Measurements from ENCODE around the gene WFDC10B.

Gene WFDC10B

DNA sequence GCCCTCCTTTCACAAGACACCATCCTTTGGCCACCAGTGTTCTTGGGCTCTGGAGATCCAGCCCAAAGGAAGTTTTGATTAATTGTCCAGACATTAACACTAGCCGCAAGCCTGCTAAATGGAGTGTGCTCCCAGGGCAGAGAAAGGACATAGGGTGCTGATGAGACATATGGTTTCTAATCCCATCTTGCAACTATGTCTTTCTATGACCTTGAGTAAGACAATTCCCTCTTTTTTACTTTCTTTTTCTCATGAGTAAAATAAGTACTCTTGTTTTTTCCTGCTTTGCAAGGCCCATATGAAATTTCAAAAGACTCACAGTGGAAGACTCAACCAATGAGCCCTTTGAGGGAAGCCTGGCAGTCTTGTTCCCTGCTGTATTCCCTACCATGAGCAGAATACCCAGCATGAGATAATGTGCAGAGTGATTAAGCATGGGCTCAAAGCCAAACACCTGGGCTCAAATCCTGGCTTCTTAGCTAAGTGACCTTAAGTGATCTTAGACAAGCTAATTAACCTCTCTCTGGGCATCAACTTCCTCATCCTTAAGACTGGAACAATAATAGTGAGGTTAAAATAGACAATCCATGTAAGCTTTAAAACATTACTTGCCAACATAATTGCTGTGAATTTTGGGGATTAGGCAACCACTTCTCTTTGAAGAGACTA, at the start of gene WFDC10B:
TSS of gene WFDC10B (minus strand) at position 51 of the 669 bp plus-strand sequence. CDS start 19,027 bp downstream, outside the sequence.
- DNase-seq (ENCODE audit: low read depth, low spot score) = no peak
- Histone ChIP-seq H3K9ac (ENCODE audit: insufficient read length) (no peak within 1 kb of the TSS), H3K36me3 (ENCODE audit: insufficient read depth, low read length) (no peaks in the 10 kb centered on the region), H3K9me3 (ENCODE audit: low read depth, low read length) (no peaks in the 10 kb centered on the region), H3K27ac (no peak within 1 kb of the TSS), H3K4me3 (no peak within 1 kb of the TSS)
- no peak for TF ChIP-seq POLR2AphosphoS5 (IDR thresholded peaks at IDR 0.05; ENCODE audit: borderline replicate concordance, low read depth, low read length)
- no peak for TF ChIP-seq FOXP2 (optimal IDR thresholded peaks at IDR 0.05; ENCODE audit: control extremely low read depth, extremely low read length, insufficient read depth)
- TF ChIP-seq EZH2 (IDR thresholded peaks at IDR 0.05) = no peak

GRCh38 chr20:45752746-45753145, 47.9 kb upstream of the WFDC10B start:
- DNase-seq (ENCODE audit: low read depth, low spot score) = no peak

GRCh38 chr20:45751721-45752120, 46.9 kb upstream of the WFDC10B start:
- H3K4me3 ChIP-seq = no peak overlapping the region
- H3K9ac ChIP-seq (ENCODE audit: insufficient read length) = no peak overlapping the region
- no peak for TF ChIP-seq EZH2 (IDR thresholded peaks at IDR 0.05)
- no peak for TF ChIP-seq POLR2AphosphoS5 (IDR thresholded peaks at IDR 0.05; ENCODE audit: borderline replicate concordance, low read depth, low read length)
- TF ChIP-seq FOXP2 (optimal IDR thresholded peaks at IDR 0.05; ENCODE audit: control extremely low read depth, extremely low read length, insufficient read depth) = no peak
- DNase-seq (ENCODE audit: low read depth, low spot score) = no peak
- no peaks in the 10 kb centered on the region for H3K36me3 ChIP-seq (ENCODE audit: insufficient read depth, low read length)
- H3K9me3 ChIP-seq (ENCODE audit: low read depth, low read length) = no peaks in the 10 kb centered on the region
- H3K27ac ChIP-seq = no peak overlapping the region

More at GRCh38 chr20:45752746-45753145, 47.9 kb upstream of the WFDC10B start:
- no peak overlapping the region for H3K9ac ChIP-seq (ENCODE audit: insufficient read length)
- H3K9me3 ChIP-seq (ENCODE audit: low read depth, low read length) = no peaks in the 10 kb centered on the region
- no peak overlapping the region for H3K4me3 ChIP-seq
- H3K36me3 ChIP-seq (ENCODE audit: insufficient read depth, low read length) = no peaks in the 10 kb centered on the region
- TF ChIP-seq POLR2AphosphoS5 (IDR thresholded peaks at IDR 0.05; ENCODE audit: borderline replicate concordance, low read depth, low read length) (no peak), EZH2 (IDR thresholded peaks at IDR 0.05) (no peak), FOXP2 (optimal IDR thresholded peaks at IDR 0.05; ENCODE audit: control extremely low read depth, extremely low read length, insufficient read depth) (no peak)
- H3K27ac ChIP-seq = no peak overlapping the region

- TF ChIP-seq POLR2AphosphoS5 (IDR thresholded peaks at IDR 0.05; ENCODE audit: borderline replicate concordance, low read depth, low read length) = no peak
- TF ChIP-seq FOXP2 (optimal IDR thresholded peaks at IDR 0.05; ENCODE audit: control extremely low read depth, extremely low read length, insufficient read depth) = no peak
- TF ChIP-seq EZH2 (IDR thresholded peaks at IDR 0.05) = no peak
- no peak for DNase-seq (ENCODE audit: low read depth, low spot score)
- Histone ChIP-seq H3K36me3 (ENCODE audit: insufficient read depth, low read length) (no peaks in the 10 kb centered on the region), H3K27ac (no peak overlapping the region), H3K4me3 (no peak overlapping the region), H3K9me3 (ENCODE audit: low read depth, low read length) (no peaks in the 10 kb centered on the region), H3K9ac (ENCODE audit: insufficient read length) (no peak overlapping the region)
Measured at GRCh38 chr20:45745015-45745414, 40.2 kb upstream of the WFDC10B start.

DNA sequence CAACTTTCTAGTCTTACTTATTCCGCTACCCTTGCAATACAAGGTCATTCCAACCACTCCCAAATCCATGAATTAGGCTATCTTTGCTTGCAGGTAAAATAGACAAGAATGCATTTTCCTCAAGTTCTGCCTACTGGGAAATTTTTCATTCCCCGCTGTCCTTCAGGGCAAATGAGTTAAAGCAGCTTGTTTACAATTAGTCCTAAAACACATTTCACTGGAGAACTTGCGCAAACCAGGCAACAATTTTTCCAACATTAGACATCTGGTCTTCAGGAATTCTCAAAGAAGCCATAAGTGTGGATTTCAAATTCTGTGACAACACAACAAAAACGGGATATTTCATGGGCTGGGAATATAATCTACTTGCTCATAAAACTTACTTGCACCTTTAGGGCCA, 37.8 kb upstream of the WFDC10B start:
- Histone ChIP-seq H3K9me3 (ENCODE audit: low read depth, low read length) (no peaks in the 10 kb centered on the region), H3K36me3 (ENCODE audit: insufficient read depth, low read length) (no peaks in the 10 kb centered on the region), H3K27ac (no peak overlapping the region), H3K9ac (ENCODE audit: insufficient read length) (no peak overlapping the region), H3K4me3 (no peak overlapping the region)
- no peak for TF ChIP-seq EZH2 (IDR thresholded peaks at IDR 0.05)
- TF ChIP-seq POLR2AphosphoS5 (IDR thresholded peaks at IDR 0.05; ENCODE audit: borderline replicate concordance, low read depth, low read length) = no peak
- TF ChIP-seq FOXP2 (optimal IDR thresholded peaks at IDR 0.05; ENCODE audit: control extremely low read depth, extremely low read length, insufficient read depth) = no peak
- DNase-seq (ENCODE audit: low read depth, low spot score) = no peak

DNA sequence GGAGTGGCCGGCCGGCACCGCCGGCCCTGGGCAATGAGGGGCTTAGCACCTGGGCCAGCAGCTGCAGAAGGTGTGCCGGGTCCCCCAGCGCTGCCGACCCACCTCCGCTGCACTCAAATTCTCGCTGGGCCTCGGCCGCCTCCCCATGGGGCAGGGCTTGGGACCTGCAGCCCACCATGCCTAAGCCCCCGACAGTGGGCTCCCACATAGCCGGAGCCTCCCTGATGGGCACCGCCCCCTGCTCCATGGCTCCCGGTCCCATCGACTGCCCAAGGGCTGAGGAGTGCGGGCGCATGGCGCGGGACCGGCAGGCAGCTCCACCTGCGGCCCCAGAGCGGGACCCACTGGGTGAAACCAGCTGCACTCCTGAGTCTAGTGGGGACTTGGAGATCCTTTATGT, 31.2 kb upstream of the WFDC10B start:
- DNase-seq (ENCODE audit: low read depth, low spot score) = no peak
- no peak overlapping the region for H3K27ac ChIP-seq
- no peak for TF ChIP-seq FOXP2 (optimal IDR thresholded peaks at IDR 0.05; ENCODE audit: control extremely low read depth, extremely low read length, insufficient read depth)
- no peak for TF ChIP-seq EZH2 (IDR thresholded peaks at IDR 0.05)
- TF ChIP-seq POLR2AphosphoS5 (IDR thresholded peaks at IDR 0.05; ENCODE audit: borderline replicate concordance, low read depth, low read length) = no peak
- H3K4me3 ChIP-seq = no peak overlapping the region
- no peaks in the 10 kb centered on the region for H3K9me3 ChIP-seq (ENCODE audit: low read depth, low read length)
- no peak overlapping the region for H3K9ac ChIP-seq (ENCODE audit: insufficient read length)
- no peaks in the 10 kb centered on the region for H3K36me3 ChIP-seq (ENCODE audit: insufficient read depth, low read length)

GRCh38 chr20:45735552-45735951, 30.7 kb upstream of the WFDC10B start:
- Histone ChIP-seq H3K9ac (ENCODE audit: insufficient read length) (no peak overlapping the region), H3K27ac (no peak overlapping the region), H3K9me3 (ENCODE audit: low read depth, low read length) (no peaks in the 10 kb centered on the region), H3K4me3 (no peak overlapping the region), H3K36me3 (ENCODE audit: insufficient read depth, low read length) (no peaks in the 10 kb centered on the region)
- DNase-seq (ENCODE audit: low read depth, low spot score) = no peak
- TF ChIP-seq FOXP2 (optimal IDR thresholded peaks at IDR 0.05; ENCODE audit: control extremely low read depth, extremely low read length, insufficient read depth) (no peak), EZH2 (IDR thresholded peaks at IDR 0.05) (no peak), POLR2AphosphoS5 (IDR thresholded peaks at IDR 0.05; ENCODE audit: borderline replicate concordance, low read depth, low read length) (no peak)

- Histone ChIP-seq H3K9me3 (ENCODE audit: low read depth, low read length) (no peaks in the 10 kb centered on the region), H3K36me3 (ENCODE audit: insufficient read depth, low read length) (no peaks in the 10 kb centered on the region), H3K27ac (no peak overlapping the region), H3K9ac (ENCODE audit: insufficient read length) (no peak overlapping the region), H3K4me3 (no peak overlapping the region)
- DNase-seq (ENCODE audit: low read depth, low spot score) = no peak
- TF ChIP-seq POLR2AphosphoS5 (IDR thresholded peaks at IDR 0.05; ENCODE audit: borderline replicate concordance, low read depth, low read length) (no peak), EZH2 (IDR thresholded peaks at IDR 0.05) (no peak), FOXP2 (optimal IDR thresholded peaks at IDR 0.05; ENCODE audit: control extremely low read depth, extremely low read length, insufficient read depth) (no peak)
Measured at GRCh38 chr20:45732199-45732598, 27.4 kb upstream of the WFDC10B start.

DNA sequence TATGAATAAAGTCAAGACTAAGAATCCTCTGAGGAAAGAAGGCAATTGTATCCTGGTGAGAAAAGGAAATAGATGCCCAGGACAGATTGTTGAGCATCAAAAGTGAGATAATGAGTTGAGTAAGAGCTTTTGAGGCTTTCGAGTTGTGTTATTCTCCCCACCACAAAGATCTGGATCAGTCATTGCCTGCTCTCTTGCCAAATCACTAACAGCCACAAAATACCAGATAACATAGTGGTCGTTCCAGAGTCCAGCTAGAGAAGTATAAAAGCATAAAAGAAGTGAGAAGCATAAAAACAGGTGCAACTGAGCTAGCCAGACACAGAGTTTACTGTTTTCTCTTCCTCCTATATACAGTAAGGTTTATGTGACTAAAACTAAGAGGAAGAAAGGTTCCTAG, 22.2 kb upstream of the WFDC10B start:
- Histone ChIP-seq H3K36me3 (ENCODE audit: insufficient read depth, low read length) (no peaks in the 10 kb centered on the region), H3K9me3 (ENCODE audit: low read depth, low read length) (no peaks in the 10 kb centered on the region), H3K27ac (no peak overlapping the region), H3K4me3 (no peak overlapping the region), H3K9ac (ENCODE audit: insufficient read length) (no peak overlapping the region)
- DNase-seq (ENCODE audit: low read depth, low spot score) = no peak
- TF ChIP-seq EZH2 (IDR thresholded peaks at IDR 0.05) = no peak
- no peak for TF ChIP-seq FOXP2 (optimal IDR thresholded peaks at IDR 0.05; ENCODE audit: control extremely low read depth, extremely low read length, insufficient read depth)
- no peak for TF ChIP-seq POLR2AphosphoS5 (IDR thresholded peaks at IDR 0.05; ENCODE audit: borderline replicate concordance, low read depth, low read length)

Measured in SK-N-MC (cell line).